CD4-positive, alpha-beta T cell (primary cell): Measurements from ENCODE around the gene SRM. TPM values are rescaled to one million over a fixed set of nuclear protein-coding genes. Genes with fewer than 3 reads are reported as not detected.
A peak's percentile ranks its signal among the peaks of the same experiment; 100 is the strongest.

Source experiments
- ATAC-seq: fragments of 200-7000 bp; cut with Tn5 transposase; one replicate; pipeline ENCODE4 v1.10.0; 2022; ENCODE audit warnings: mild to moderate bottlenecking; ENCODE audit not compliant: poor library complexity
- CTCF ChIA-PET: fragments of 350-600 bp; sonication (Branson Sonifier 250); formaldehyde crosslinking; loops from one replicate; lab custom pipeline; 2021; ENCODE audit warnings: antibody characterized with exemption, inconsistent platforms; lab: Charles Lee
- POLR2A ChIA-PET: fragments of 350-600 bp; sonication (Branson Sonifier 250); formaldehyde crosslinking; loops from one replicate; lab custom pipeline; 2021; ENCODE audit warnings: antibody characterized with exemption, inconsistent platforms; lab: Charles Lee
- DNase-seq, 14 experiments: peaks; one replicate each; pipeline ENCODE4 v3.0.0-alpha.2; 2013 to 2020; ENCODE audit warnings: mixed read lengths in 2 of 14
- H3K27ac ChIP-seq, 2 donors: one replicate each; pipeline versions ENCODE4 v1.5.1 to v1.7.0; 2013; ENCODE audit warnings: low read length in 2 of 2, low read depth in 1 of 2, mild to moderate bottlenecking in 1 of 2
- H3K27me3 ChIP-seq, 2 experiments: 1 replicate in 1 of 2; 2 replicates in 1 of 2; pipeline versions ENCODE4 v1.6.1 to v1.7.0; 2013; ENCODE audit warnings: low read length in 2 of 2, control low read depth in 1 of 2, mild to moderate bottlenecking in 1 of 2, moderate library complexity in 1 of 2; ENCODE audit not compliant: insufficient read depth in 2 of 2, control insufficient read depth in 1 of 2
- H3K36me3 ChIP-seq: one replicate; pipeline ENCODE4 v1.6.1; 2013; ENCODE audit warnings: low read length, control low read depth; ENCODE audit not compliant: insufficient read depth
- H3K4me1 ChIP-seq: one replicate; pipeline ENCODE4 v1.6.1; 2013; ENCODE audit warnings: low read length, control low read depth; ENCODE audit not compliant: insufficient read depth
- H3K4me3 ChIP-seq: one replicate; pipeline ENCODE4 v1.5.1; 2013; ENCODE audit warnings: mild to moderate bottlenecking, low read length, moderate library complexity
- H3K9me3 ChIP-seq, 2 experiments: 1 replicate in 1 of 2; 2 replicates in 1 of 2; pipeline versions ENCODE4 v1.6.1 to v1.7.0; 2013; ENCODE audit warnings: low read length in 2 of 2, mild to moderate bottlenecking in 2 of 2, control low read depth in 1 of 2, moderate library complexity in 1 of 2; ENCODE audit not compliant: control insufficient read depth in 1 of 2, insufficient read depth in 1 of 2
- H3K27ac Mint-ChIP-seq: one replicate; pipeline ENCODE4 v1.8.0; 2020; ENCODE audit warnings: mixed read lengths
- H3K27me3 Mint-ChIP-seq: one replicate; pipeline ENCODE4 v1.8.0; 2021; ENCODE audit warnings: mixed read lengths
- H3K36me3 Mint-ChIP-seq: one replicate; pipeline ENCODE4 v1.8.0; 2021; ENCODE audit warnings: low read depth, mixed read lengths
- H3K4me1 Mint-ChIP-seq: one replicate; pipeline ENCODE4 v1.8.0; 2021; ENCODE audit warnings: low read depth, mixed read lengths
- H3K4me3 Mint-ChIP-seq: one replicate; pipeline ENCODE4 v1.8.0; 2020; ENCODE audit warnings: mild to moderate bottlenecking, mixed read lengths
- H3K9me3 Mint-ChIP-seq: one replicate; pipeline ENCODE4 v1.8.0; 2020; ENCODE audit warnings: mixed read lengths
- CTCF ChIP-seq: fragments of 200-600 bp; IDR thresholded peaks from one replicate; pipeline ENCODE4 v1.8.0; 2022; ENCODE audit warnings: antibody characterized with exemption, mild to moderate bottlenecking
- intact Hi-C, 2 experiments: fragments of 100-400 bp; cut with DNase I in 1 of 2; cut with micrococcal nuclease in 1 of 2; formaldehyde crosslinking; loops; one replicate each; pipeline versions ENCODE4 v1.15.1 to v1.9.0; 2023 to 2025; cut with DNase I, micrococcal nuclease
- total RNA-seq, 174 experiments: library from RNA in 2 of 174; stranded (reverse) in 2 of 174; gene quantifications; one replicate each; pipeline ENCODE4 v1.2.3 and lab custom pipeline; 2021 to 2026

Gene SRM
- total RNA-seq, 2 experiments from 2014 or later = 21.2 to 24.8 TPM

GRCh38 chr1:11012260-11013159 is 47.3 kb downstream of the SRM start, which contains the start of gene TARDBP:
Gene TARDBP (plus strand): TSS chr1:11012654. CDS start chr1:11013728, 1,074 bp downstream.
- Histone ChIP-seq H3K4me1 (peaks cover 44% of the 10 kb centered on the region), H3K9me3 (no peaks in the 10 kb centered on the region), H3K36me3 (peaks cover 42% of the 10 kb centered on the region), H3K4me3 (peak within 1 kb of the TSS; percentile 85), H3K27me3 (no peaks in the 10 kb centered on the region), H3K27ac (peak within 1 kb of the TSS; percentile 91 to 99)
- Mint-ChIP-seq H3K27ac (peak within 1 kb of the TSS; percentile 98), H3K9me3 (no peaks in the 10 kb centered on the region), H3K36me3 (peaks cover 47% of the 10 kb centered on the region), H3K4me1 (peaks cover 34% of the 10 kb centered on the region), H3K4me3 (peak within 1 kb of the TSS; percentile 94), H3K27me3 (no peaks in the 10 kb centered on the region)
- peak; percentile 85 for ATAC-seq
- TF ChIP-seq CTCF = no peak
- peak; percentile 80 to 95 (median 88) for DNase-seq
- ChIA-PET CTCF (interaction anchor here (0.6 to 1.7 kb wide), 4 partner anchors 25 to 1780 kb away, joined by 3 to 9 read pairs (median 4); partner anchors contain the start of gene CENPS), POLR2A (interaction anchor here (0.5 to 2.2 kb wide), 22 partner anchors 9 to 1446 kb away, joined by 3 to 26 read pairs (median 4); partner anchors contain the start of genes AGTRAP, CENPS, CLCN6 and EXOSC10)
- intact Hi-C loops = loop anchor here in 1 of 2 experiments (2.0 to 10.0 kb wide), 6 partner anchors 48 to 978 kb away; partner anchors contain the start of genes EXOSC10, MTOR, SRM and UBE4B

Other genes with a start within 250 kb of the SRM start
- 100 to 1,000 TPM; 141 to 149 TPM for gene TARDBP, start 47.4 kb downstream of the SRM start, total RNA-seq
- under 1 TPM; 0.27 to 0.53 TPM for gene MASP2, start 12.8 kb downstream of the SRM start, total RNA-seq
- 10 to 100 TPM; 81.6 to 89.0 TPM for gene EXOSC10, start 39.9 kb upstream of the SRM start, total RNA-seq
- not detected for gene ANGPTL7, start 129.3 kb upstream of the SRM start, total RNA-seq
- 10 to 100 TPM; 27.3 to 28.9 TPM for gene MTOR, start 202.5 kb upstream of the SRM start, total RNA-seq
- 10 to 100 TPM; 19.2 to 19.3 TPM for gene UBIAD1, start 213.2 kb upstream of the SRM start, total RNA-seq